K562 (cell line): Measurements from ENCODE around the gene JADE2. TPM values are rescaled to one million over a fixed set of nuclear protein-coding genes. Genes with fewer than 3 reads are reported as not detected.

Experiments used
- ATAC-seq: fragments of 200-7000 bp; cut with Tn5 transposase; 3 replicates; pipeline ENCODE4 v1.9.1; 2020; ENCODE audit warnings: moderate library complexity
- BruUV-seq: library from RNA; stranded (reverse); fragments of 400-500 nt; replicated peaks from 2 replicates; lab custom pipeline; 2021; lab: Mats Ljungman, UMichigan
- CTCF ChIA-PET: fragments of 300-600 bp; formaldehyde crosslinking; extraction: SDS; loops from one replicate; lab custom pipeline; 2021; ENCODE audit warnings: low intra/inter-chr PET ratio; lab: Yijun Ruan, JAX
- POLR2A ChIA-PET: fragments of 300-600, 350-650 bp; sonication (Branson Sonifier 250); formaldehyde crosslinking; extraction: SDS; loops from one replicate; lab custom pipeline; 2021; ENCODE audit warnings: antibody characterized with exemption, inconsistent platforms; lab: Yijun Ruan, JAX
- DNase-seq, 4 experiments: peaks; one replicate each; pipeline versions ENCODE4 v3.0.0 to v3.0.0-alpha.2; 2011 to 2018; ENCODE audit warnings: low spot score in 3 of 4, mixed read lengths in 3 of 4; ENCODE audit errors: extremely low read depth in 1 of 4
- FAIRE-seq: peaks from 2 replicates; lab custom pipeline; 2011; peaks lifted over from hg19 to GRCh38; lab: Jason Lieb, UNC
- H2AFZ ChIP-seq: 2 replicates; pipeline ENCODE4 v1.6.0; 2011; ENCODE audit warnings: low read depth, low read length, control low read depth, inconsistent platforms
- H3K27ac ChIP-seq: fragments of 200-600 bp; 3 replicates; pipeline ENCODE4 v1.8.0; 2011; ENCODE audit warnings: low read depth, mild to moderate bottlenecking, control low read depth, inconsistent platforms, low read length, moderate library complexity, mixed read lengths; ENCODE audit errors: extremely low read depth
- H3K27me3 ChIP-seq, 2 experiments: fragments of 300-600 bp in 1 of 2; 2 replicates in 1 of 2; 3 replicates in 1 of 2; pipeline versions ENCODE4 v1.6.0 to v1.8.0; 2011; ENCODE audit warnings: inconsistent platforms in 2 of 2, low read length in 2 of 2, mild to moderate bottlenecking in 1 of 2, mixed read lengths in 1 of 2, moderate library complexity in 1 of 2; ENCODE audit not compliant: control insufficient read depth in 2 of 2, insufficient read depth in 2 of 2
- H3K36me3 ChIP-seq: fragments of 300-600 bp; 3 replicates; pipeline ENCODE4 v1.8.0; 2011; ENCODE audit warnings: mild to moderate bottlenecking, low read length, inconsistent platforms; ENCODE audit not compliant: control insufficient read depth, insufficient read depth
- H3K4me1 ChIP-seq, 2 experiments: fragments of 200-600 bp in 1 of 2; replicated peaks in 1 of 2; 2 replicates in 1 of 2; 3 replicates in 1 of 2; pipeline versions ENCODE4 v1.5.1 to v1.8.0; 2011; ENCODE audit warnings: inconsistent platforms in 2 of 2, low read length in 2 of 2, mild to moderate bottlenecking in 1 of 2, mixed read lengths in 1 of 2, moderate library complexity in 1 of 2; ENCODE audit not compliant: control insufficient read depth in 2 of 2, insufficient read depth in 2 of 2
- H3K4me2 ChIP-seq: 2 replicates; pipeline ENCODE4 v1.6.1; 2011; ENCODE audit warnings: low read length, control low read depth, inconsistent platforms, mixed read lengths; ENCODE audit not compliant: insufficient read depth
- H3K4me3 ChIP-seq: fragments of 200-600 bp; sonication (generic), shearing (Covaris generic); 2 replicates; pipeline ENCODE4 v1.5.1; 2016; ENCODE audit warnings: control low read depth, inconsistent platforms
- H3K79me2 ChIP-seq: fragments of 200-600 bp; 3 replicates; pipeline ENCODE4 v1.8.0; 2011; ENCODE audit warnings: low read length, inconsistent platforms; ENCODE audit not compliant: control insufficient read depth, insufficient read depth
- H3K9ac ChIP-seq, 2 experiments: 2 replicates each; pipeline versions ENCODE4 v1.6.0 to v1.6.1; 2011; ENCODE audit warnings: low read depth in 2 of 2, low read length in 2 of 2, control low read depth in 1 of 2, inconsistent platforms in 1 of 2, mild to moderate bottlenecking in 1 of 2, mixed read lengths in 1 of 2; ENCODE audit not compliant: insufficient read depth in 1 of 2
- H3K9me1 ChIP-seq: one replicate; pipeline ENCODE4 v1.6.0; 2011; ENCODE audit warnings: inconsistent platforms, mild to moderate bottlenecking, low read length, moderate library complexity; ENCODE audit not compliant: control insufficient read depth, insufficient read depth
- H3K9me3 ChIP-seq: replicated peaks from 2 replicates; pipeline ENCODE4 v1.5.1; 2011; ENCODE audit warnings: low read depth, low read length, inconsistent platforms; ENCODE audit not compliant: control insufficient read depth, insufficient read depth
- H4K20me1 ChIP-seq: replicated peaks from 2 replicates; pipeline ENCODE4 v1.6.1; 2011; ENCODE audit warnings: low read length, inconsistent platforms, mixed read lengths; ENCODE audit not compliant: control insufficient read depth, insufficient read depth
- ASH1L ChIP-seq: fragments of 450-650 bp; IDR thresholded peaks from 2 replicates; pipeline ENCODE4 v1.6.1; 2018; ENCODE audit warnings: borderline replicate concordance, mild to moderate bottlenecking, low read depth; ENCODE audit not compliant: partially characterized antibody
- BHLHE40 ChIP-seq: IDR thresholded peaks from 2 replicates; pipeline ENCODE4 v1.6.1; 2011; ENCODE audit warnings: low read length, improper control_type of control experiment
- GMEB1 ChIP-seq: fragments of 250-450 bp; sonication (Bioruptor Pico); IDR thresholded peaks from 2 replicates; pipeline ENCODE4 v1.4.0; 2020; ENCODE audit warnings: mild to moderate bottlenecking
- HOMEZ ChIP-seq: fragments of 250-450 bp; sonication (Bioruptor Pico); IDR thresholded peaks from 2 replicates; pipeline ENCODE4 v1.4.0; 2020; ENCODE audit warnings: mild to moderate bottlenecking, moderate library complexity
- IRF9 ChIP-seq: fragments of 450-650 bp; IDR thresholded peaks from 2 replicates; pipeline ENCODE4 v1.6.1; 2016; ENCODE audit warnings: missing biosample characterization, missing genetic modification characterization
- NCOA2 ChIP-seq, 2 experiments: fragments of 450-650 bp; IDR thresholded peaks; 2 replicates each; pipeline ENCODE4 v1.6.1; 2018; ENCODE audit warnings: mild to moderate bottlenecking in 2 of 2, moderate library complexity in 1 of 2; ENCODE audit not compliant: partially characterized antibody in 2 of 2
- SRF ChIP-seq, 2 experiments: fragments of 250-450, 450-650 bp in 1 of 2; sonication (Bioruptor Pico) in 1 of 2; sonication (generic) in 1 of 2; formaldehyde crosslinking; IDR thresholded peaks; 2 replicates each; pipeline versions ENCODE4 v1.5.0 to v1.5.1; 2020 to 2022; ENCODE audit warnings: mild to moderate bottlenecking in 1 of 2, missing genetic modification reagents in 1 of 2
- ZKSCAN8 ChIP-seq: fragments of 200-800 bp; sonication (Bioruptor generic); IDR thresholded peaks from 2 replicates; pipeline ENCODE4 v1.6.1; 2016; ENCODE audit warnings: missing genetic modification characterization, missing compliant biosample characterization
- ZNF639 ChIP-seq, 2 experiments: fragments of 200-800 bp in 1 of 2; sonication (Bioruptor generic) in 1 of 2; sonication (generic) in 1 of 2; formaldehyde crosslinking in 1 of 2; IDR thresholded peaks in 1 of 2; conservative IDR thresholded peaks in 1 of 2; 2 replicates each; pipeline versions ENCODE4 v1.5.0 to v1.6.1; 2016 to 2020; ENCODE audit warnings: missing compliant biosample characterization in 1 of 2, missing genetic modification characterization in 1 of 2, missing genetic modification reagents in 1 of 2
- WGBS: fragments of 100-300 bp; shearing (Covaris generic); methylation state at CpG from one replicate; pipeline ENCODE4 v1.1.6; 2016; ENCODE audit warnings: low coverage, mixed read lengths; ENCODE audit not compliant: insufficient coverage; ENCODE audit errors: missing lambda C conversion rate; 5-methylcytosine and 5-hydroxymethylcytosine counted together
- in situ Hi-C: fragments of 300-500 bp; cut with MboI; formaldehyde crosslinking; loops from 4 replicates; pipeline ENCODE4 v1.15.0; 2018; ENCODE audit warnings: inconsistent platforms, mixed read lengths
- intact Hi-C: fragments of 100-400 bp; cut with micrococcal nuclease; formaldehyde crosslinking; loops from 2 replicates; pipeline ENCODE4 v1.14.2; 2022
- polyA plus RNA-seq, 8 experiments: library from polyadenylated mRNA; depleted of rRNA in 4 of 8; stranded (reverse) in 5 of 8; unstranded in 3 of 8; fragments of >200 nt; fragmentation: Nextera tagmentation in 2 of 8; fragmentation: Illumina TruSeq in 1 of 8; extraction: Ambion mirVana in 2 of 8; extraction: Trizol in 1 of 8; gene quantifications; 2 replicates each; pipeline versions ENCODE4 v1.2.1 to v1.2.3, GENCODE V29; 2011 to 2014; ENCODE audit warnings: inconsistent platforms in 1 of 8, missing spikeins in 1 of 8
- total RNA-seq, 7 experiments: library from RNA; depleted of rRNA in 6 of 7; stranded (reverse); fragments of >200 nt in 6 of 7; fragmentation: Illumina TruSeq in 2 of 7; extraction: Trizol in 2 of 7; gene quantifications; 2 replicates each; pipeline versions ENCODE4 v1.2.1 to v1.2.3, GENCODE V29; 2011 to 2021; ENCODE audit warnings: low replicate concordance in 1 of 7

JADE2 gene
- total and polyA plus RNA-seq, 9 of the 15 experiments (the other 6 are each of a cell fraction or from before 2014, with no cell fraction given) = 0.50 to 23.3 (median 9.1) TPM

GRCh38 chr5:134527156-134527960, 1.9 kb downstream of the JADE2 start (continued):
- no peak; a peak in 1 of 4 replicates for TF ChIP-seq ZNF639 (CRISPR knock-in tag; conservative IDR thresholded peaks at IDR 0.05 in 1 of 2, IDR thresholded peaks at IDR 0.05 in 1 of 2)
- TF ChIP-seq ASH1L = no peak
- no peak for TF ChIP-seq SRF (CRISPR knock-in tag; IDR thresholded peaks at IDR 0.05)

GRCh38 chr5:134527961-134528424, 2.5 kb downstream of the JADE2 start:
- DNase-seq (no peak), ATAC-seq (no peak), FAIRE-seq (no peak)
- no TSS peak for BruUV-seq
- CTCF ChIA-PET = interaction anchor here (0.6 kb wide), 1 partner anchor 1459 kb away, joined by 5 read pairs; no protein-coding TSS in a partner anchor
- H3K79me2 ChIP-seq = peaks cover 57% of the 10 kb centered on the region
- H3K4me1 ChIP-seq = peaks cover 10 to 43% of the 10 kb centered on the region in 2 experiments; a peak in 3 of 5 replicates
- H3K36me3 ChIP-seq = no peaks in the 10 kb centered on the region
- no peaks in the 10 kb centered on the region for H4K20me1 ChIP-seq
- peak overlapping the region; percentile 87; the same call in 1 of the 3 replicates for H3K27ac ChIP-seq
- H2AFZ ChIP-seq = peak overlapping the region; percentile 91
- H3K9ac ChIP-seq = peak overlapping the region; percentile 42 to 95; a peak in 3 of 4 replicates
- in situ Hi-C loops = no loop called here
- no peaks in the 10 kb centered on the region for H3K27me3 ChIP-seq
- H3K9me1 ChIP-seq = no peaks in the 10 kb centered on the region
- H3K4me3 ChIP-seq = peak overlapping the region; percentile 80
- H3K4me2 ChIP-seq = peak overlapping the region; percentile 87
- intact Hi-C loops = loop anchor here (2.0 to 5.0 kb wide), 3 partner anchors 49 to 157 kb away; partner anchors contain the start of genes CDKN2AIPNL and UBE2B
- H3K9me3 ChIP-seq = no peaks in the 10 kb centered on the region
- POLR2A ChIA-PET = interaction anchor here (0.8 to 1.5 kb wide), 5 partner anchors 15 to 130 kb away, joined by 3 to 4 read pairs (median 4); no protein-coding TSS in a partner anchor
- 44% methylated on average over 14 of the region's 14 CpGs for WGBS
- TF ChIP-seq GMEB1 (CRISPR knock-in tag) = no peak
- TF ChIP-seq BHLHE40 = no peak
- TF ChIP-seq NCOA2 (IDR thresholded peaks at IDR 0.05; ENCODE audit: partially characterized antibody in 2 of 2) = no peak
- no peak for TF ChIP-seq IRF9 (tag)
- no peak for TF ChIP-seq HOMEZ (CRISPR knock-in tag)
- TF ChIP-seq ZKSCAN8 (CRISPR knock-in tag) = no peak
